ENCODE measurements around the gene PHYH. TPM values are rescaled to one million over a fixed set of nuclear protein-coding genes. Genes with fewer than 3 reads are reported as not detected.

The PHYH gene
- total and polyA plus RNA-seq, 4 donors = 45.4 to 139 (median 86.8) TPM

DNA sequence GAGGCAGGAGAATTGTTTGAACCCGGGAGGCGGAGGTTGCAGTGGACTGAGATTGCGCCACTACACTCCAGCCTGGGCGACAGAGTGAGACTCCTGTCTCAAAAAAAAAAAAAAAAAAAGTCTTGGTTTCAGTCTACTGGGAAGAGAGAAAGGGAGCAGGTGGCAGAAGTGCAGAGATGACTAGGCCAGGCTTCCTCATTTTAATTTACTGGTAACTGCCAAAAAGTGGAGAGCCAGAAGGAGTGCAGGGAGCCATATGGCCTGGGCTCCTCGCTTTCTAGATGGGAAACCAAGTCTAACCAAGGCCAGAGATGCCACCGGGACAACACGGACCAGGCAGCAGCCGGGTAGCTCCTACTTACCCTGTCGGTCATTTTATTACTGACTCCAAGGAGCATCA, 36.0 kb upstream of the PHYH start:
- Histone ChIP-seq H3K27ac (ENCODE audit: low read depth in 1 of 2, low read length in 2 of 2) (no peak overlapping the region), H3K27me3 (ENCODE audit: control insufficient read depth in 4 of 4, insufficient read depth in 4 of 4, low read length in 3 of 4) (no peaks in the 10 kb centered on the region), H3K9me3 (ENCODE audit: control insufficient read depth in 4 of 4, low read length in 3 of 4) (no peaks in the 10 kb centered on the region), H3K4me1 (ENCODE audit: control insufficient read depth in 4 of 4, insufficient read depth in 4 of 4, low read length in 3 of 4) (peaks cover 0 to 12% (median 2%) of the 10 kb centered on the region in 4 donors), H3K36me3 (ENCODE audit: control insufficient read depth in 4 of 4, insufficient read depth in 3 of 4, low read depth in 1 of 4, low read length in 3 of 4) (peaks cover 8 to 22% (median 17%) of the 10 kb centered on the region in 4 donors), H3K4me3 (ENCODE audit: low read depth in 1 of 3, low read length in 3 of 3) (no peak overlapping the region), H3K9ac (ENCODE audit: low read depth in 1 of 2, low read length in 2 of 2) (no peak overlapping the region)
- no peak for DNase-seq (ENCODE audit: low spot score)
- TF ChIP-seq TAF1 (conservative IDR thresholded peaks at IDR 0.05) = no peak
- TF ChIP-seq RXRA (IDR thresholded peaks at IDR 0.05) = no peak
- TF ChIP-seq HNF4A (conservative IDR thresholded peaks at IDR 0.05) = no peak
- TF ChIP-seq, protein P1, sequence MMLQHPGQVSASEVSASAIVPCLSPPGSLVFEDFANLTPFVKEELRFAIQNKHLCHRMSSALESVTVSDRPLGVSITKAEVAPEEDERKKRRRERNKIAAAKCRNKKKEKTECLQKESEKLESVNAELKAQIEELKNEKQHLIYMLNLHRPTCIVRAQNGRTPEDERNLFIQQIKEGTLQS (IDR thresholded peaks at IDR 0.05) = no peak
- no peak for TF ChIP-seq JUND (IDR thresholded peaks at IDR 0.05)
- TF ChIP-seq, protein P2, sequence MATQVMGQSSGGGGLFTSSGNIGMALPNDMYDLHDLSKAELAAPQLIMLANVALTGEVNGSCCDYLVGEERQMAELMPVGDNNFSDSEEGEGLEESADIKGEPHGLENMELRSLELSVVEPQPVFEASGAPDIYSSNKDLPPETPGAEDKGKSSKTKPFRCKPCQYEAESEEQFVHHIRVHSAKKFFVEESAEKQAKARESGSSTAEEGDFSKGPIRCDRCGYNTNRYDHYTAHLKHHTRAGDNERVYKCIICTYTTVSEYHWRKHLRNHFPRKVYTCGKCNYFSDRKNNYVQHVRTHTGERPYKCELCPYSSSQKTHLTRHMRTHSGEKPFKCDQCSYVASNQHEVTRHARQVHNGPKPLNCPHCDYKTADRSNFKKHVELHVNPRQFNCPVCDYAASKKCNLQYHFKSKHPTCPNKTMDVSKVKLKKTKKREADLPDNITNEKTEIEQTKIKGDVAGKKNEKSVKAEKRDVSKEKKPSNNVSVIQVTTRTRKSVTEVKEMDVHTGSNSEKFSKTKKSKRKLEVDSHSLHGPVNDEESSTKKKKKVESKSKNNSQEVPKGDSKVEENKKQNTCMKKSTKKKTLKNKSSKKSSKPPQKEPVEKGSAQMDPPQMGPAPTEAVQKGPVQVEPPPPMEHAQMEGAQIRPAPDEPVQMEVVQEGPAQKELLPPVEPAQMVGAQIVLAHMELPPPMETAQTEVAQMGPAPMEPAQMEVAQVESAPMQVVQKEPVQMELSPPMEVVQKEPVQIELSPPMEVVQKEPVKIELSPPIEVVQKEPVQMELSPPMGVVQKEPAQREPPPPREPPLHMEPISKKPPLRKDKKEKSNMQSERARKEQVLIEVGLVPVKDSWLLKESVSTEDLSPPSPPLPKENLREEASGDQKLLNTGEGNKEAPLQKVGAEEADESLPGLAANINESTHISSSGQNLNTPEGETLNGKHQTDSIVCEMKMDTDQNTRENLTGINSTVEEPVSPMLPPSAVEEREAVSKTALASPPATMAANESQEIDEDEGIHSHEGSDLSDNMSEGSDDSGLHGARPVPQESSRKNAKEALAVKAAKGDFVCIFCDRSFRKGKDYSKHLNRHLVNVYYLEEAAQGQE (IDR thresholded peaks at IDR 0.05) = no peak
- WGBS = 92% methylated on average over 9 of the region's 9 CpGs

DNA sequence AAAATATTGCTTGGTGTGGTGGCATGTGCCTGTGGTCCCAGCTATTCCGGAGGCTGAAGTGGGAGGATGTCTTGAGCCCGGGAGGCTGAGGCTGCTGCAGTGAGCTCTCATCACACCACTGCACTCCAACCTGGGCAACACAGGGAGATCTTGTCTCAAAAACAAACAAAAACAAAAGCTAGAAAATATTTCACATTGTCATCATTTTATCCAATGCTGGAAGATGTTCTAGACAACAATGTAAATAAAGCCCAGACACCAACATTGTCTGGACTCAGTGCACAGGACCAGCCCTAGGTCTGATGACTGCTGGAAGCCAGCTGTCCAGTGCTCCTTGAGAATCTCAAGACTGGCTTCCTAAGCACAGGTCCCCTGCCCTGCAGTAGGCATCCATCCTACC, 34.7 kb upstream of the PHYH start:
- Histone ChIP-seq H3K36me3 (ENCODE audit: control insufficient read depth in 4 of 4, insufficient read depth in 3 of 4, low read depth in 1 of 4, low read length in 3 of 4) (peaks cover 10 to 26% (median 25%) of the 10 kb centered on the region in 4 donors), H3K9me3 (ENCODE audit: control insufficient read depth in 4 of 4, low read length in 3 of 4) (no peaks in the 10 kb centered on the region), H3K4me3 (ENCODE audit: low read depth in 1 of 3, low read length in 3 of 3) (no peak overlapping the region), H3K27me3 (ENCODE audit: control insufficient read depth in 4 of 4, insufficient read depth in 4 of 4, low read length in 3 of 4) (no peaks in the 10 kb centered on the region), H3K4me1 (ENCODE audit: control insufficient read depth in 4 of 4, insufficient read depth in 4 of 4, low read length in 3 of 4) (peaks cover 0 to 12% (median 2%) of the 10 kb centered on the region in 4 donors), H3K9ac (ENCODE audit: low read depth in 1 of 2, low read length in 2 of 2) (no peak overlapping the region), H3K27ac (ENCODE audit: low read depth in 1 of 2, low read length in 2 of 2) (no peak overlapping the region)
- DNase-seq (ENCODE audit: low spot score) = no peak
- no peak for TF ChIP-seq GABPA (IDR thresholded peaks at IDR 0.05 in 1 of 2, conservative IDR thresholded peaks at IDR 0.05 in 1 of 2)
- TF ChIP-seq FOXA1 (IDR thresholded peaks at IDR 0.05) = no peak
- TF ChIP-seq, protein P3, sequence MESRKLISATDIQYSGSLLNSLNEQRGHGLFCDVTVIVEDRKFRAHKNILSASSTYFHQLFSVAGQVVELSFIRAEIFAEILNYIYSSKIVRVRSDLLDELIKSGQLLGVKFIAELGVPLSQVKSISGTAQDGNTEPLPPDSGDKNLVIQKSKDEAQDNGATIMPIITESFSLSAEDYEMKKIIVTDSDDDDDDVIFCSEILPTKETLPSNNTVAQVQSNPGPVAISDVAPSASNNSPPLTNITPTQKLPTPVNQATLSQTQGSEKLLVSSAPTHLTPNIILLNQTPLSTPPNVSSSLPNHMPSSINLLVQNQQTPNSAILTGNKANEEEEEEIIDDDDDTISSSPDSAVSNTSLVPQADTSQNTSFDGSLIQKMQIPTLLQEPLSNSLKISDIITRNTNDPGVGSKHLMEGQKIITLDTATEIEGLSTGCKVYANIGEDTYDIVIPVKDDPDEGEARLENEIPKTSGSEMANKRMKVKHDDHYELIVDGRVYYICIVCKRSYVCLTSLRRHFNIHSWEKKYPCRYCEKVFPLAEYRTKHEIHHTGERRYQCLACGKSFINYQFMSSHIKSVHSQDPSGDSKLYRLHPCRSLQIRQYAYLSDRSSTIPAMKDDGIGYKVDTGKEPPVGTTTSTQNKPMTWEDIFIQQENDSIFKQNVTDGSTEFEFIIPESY (IDR thresholded peaks at IDR 0.05) = no peak
- TF ChIP-seq, protein P4, sequence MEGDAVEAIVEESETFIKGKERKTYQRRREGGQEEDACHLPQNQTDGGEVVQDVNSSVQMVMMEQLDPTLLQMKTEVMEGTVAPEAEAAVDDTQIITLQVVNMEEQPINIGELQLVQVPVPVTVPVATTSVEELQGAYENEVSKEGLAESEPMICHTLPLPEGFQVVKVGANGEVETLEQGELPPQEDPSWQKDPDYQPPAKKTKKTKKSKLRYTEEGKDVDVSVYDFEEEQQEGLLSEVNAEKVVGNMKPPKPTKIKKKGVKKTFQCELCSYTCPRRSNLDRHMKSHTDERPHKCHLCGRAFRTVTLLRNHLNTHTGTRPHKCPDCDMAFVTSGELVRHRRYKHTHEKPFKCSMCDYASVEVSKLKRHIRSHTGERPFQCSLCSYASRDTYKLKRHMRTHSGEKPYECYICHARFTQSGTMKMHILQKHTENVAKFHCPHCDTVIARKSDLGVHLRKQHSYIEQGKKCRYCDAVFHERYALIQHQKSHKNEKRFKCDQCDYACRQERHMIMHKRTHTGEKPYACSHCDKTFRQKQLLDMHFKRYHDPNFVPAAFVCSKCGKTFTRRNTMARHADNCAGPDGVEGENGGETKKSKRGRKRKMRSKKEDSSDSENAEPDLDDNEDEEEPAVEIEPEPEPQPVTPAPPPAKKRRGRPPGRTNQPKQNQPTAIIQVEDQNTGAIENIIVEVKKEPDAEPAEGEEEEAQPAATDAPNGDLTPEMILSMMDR (IDR thresholded peaks at IDR 0.05; ENCODE audit: low read depth, low read length, missing input control) = no peak
- no peak for TF ChIP-seq RXRA (IDR thresholded peaks at IDR 0.05)
- no peak for TF ChIP-seq RAD21 (IDR thresholded peaks at IDR 0.05)
- TF ChIP-seq JUND (IDR thresholded peaks at IDR 0.05) = no peak
- TF ChIP-seq TAF1 (conservative IDR thresholded peaks at IDR 0.05) = no peak
- no peak for TF ChIP-seq FOXA2 (IDR thresholded peaks at IDR 0.05)
- no peak for TF ChIP-seq EGR1 (IDR thresholded peaks at IDR 0.05; ENCODE audit: low read depth in 2 of 2)
- 98% methylated on average over 2 of the region's 2 CpGs for WGBS

All from liver (tissue), 9 donors.